Measurements from ENCODE around the gene CAMK1D.

CAMK1D gene

DNA sequence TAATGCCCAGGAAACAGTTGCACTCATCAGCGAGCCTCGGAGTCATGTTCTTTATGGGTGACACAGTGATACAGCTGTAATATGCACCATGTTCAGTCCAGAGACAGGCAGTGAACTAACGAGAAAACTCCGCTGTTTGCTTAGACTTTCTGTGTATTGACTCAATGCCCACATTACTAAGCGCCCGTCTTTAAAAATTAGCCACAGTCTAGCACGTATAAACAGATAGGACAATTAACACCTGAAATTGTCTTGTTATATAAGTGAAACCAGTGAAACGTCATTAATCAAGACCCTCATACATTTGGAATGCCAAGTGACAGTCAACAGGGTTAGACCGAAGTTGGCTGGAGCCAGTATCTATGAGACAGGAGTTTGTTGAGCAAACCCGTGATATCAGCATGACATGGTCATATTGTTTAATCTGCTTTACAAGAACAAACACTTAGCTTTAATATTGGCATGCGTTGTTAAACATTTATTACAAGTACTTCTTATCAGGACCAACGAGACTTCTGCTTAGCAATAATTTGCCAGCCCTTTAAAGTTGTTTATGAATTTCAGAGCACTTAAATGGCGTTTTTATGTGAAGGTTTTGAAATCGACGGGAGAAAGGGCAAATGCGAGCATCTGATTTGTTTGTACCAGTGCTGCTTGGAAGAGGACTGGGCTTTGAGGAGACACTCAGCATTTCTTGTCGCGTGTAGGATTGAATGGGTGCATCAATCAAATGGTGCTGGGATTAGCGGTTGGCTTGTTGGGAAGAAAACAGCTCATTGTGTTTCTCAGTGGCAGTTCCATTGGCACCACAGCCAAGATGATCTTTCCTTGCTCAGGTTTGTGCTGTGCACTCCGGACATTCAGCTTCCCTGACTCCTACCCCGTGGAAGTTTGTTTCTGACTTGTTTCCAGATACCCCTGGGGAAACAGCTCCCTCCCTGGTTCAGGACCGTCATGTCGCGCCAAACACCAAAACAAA lies 56.3 kb downstream of the CAMK1D start:
- TF ChIP-seq, protein P1, sequence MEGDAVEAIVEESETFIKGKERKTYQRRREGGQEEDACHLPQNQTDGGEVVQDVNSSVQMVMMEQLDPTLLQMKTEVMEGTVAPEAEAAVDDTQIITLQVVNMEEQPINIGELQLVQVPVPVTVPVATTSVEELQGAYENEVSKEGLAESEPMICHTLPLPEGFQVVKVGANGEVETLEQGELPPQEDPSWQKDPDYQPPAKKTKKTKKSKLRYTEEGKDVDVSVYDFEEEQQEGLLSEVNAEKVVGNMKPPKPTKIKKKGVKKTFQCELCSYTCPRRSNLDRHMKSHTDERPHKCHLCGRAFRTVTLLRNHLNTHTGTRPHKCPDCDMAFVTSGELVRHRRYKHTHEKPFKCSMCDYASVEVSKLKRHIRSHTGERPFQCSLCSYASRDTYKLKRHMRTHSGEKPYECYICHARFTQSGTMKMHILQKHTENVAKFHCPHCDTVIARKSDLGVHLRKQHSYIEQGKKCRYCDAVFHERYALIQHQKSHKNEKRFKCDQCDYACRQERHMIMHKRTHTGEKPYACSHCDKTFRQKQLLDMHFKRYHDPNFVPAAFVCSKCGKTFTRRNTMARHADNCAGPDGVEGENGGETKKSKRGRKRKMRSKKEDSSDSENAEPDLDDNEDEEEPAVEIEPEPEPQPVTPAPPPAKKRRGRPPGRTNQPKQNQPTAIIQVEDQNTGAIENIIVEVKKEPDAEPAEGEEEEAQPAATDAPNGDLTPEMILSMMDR (IDR thresholded peaks at IDR 0.05; ENCODE audit: low read depth, low read length): no peak
- no peak for DNase-seq (ENCODE audit: extremely low read depth, low read depth)

DNA sequence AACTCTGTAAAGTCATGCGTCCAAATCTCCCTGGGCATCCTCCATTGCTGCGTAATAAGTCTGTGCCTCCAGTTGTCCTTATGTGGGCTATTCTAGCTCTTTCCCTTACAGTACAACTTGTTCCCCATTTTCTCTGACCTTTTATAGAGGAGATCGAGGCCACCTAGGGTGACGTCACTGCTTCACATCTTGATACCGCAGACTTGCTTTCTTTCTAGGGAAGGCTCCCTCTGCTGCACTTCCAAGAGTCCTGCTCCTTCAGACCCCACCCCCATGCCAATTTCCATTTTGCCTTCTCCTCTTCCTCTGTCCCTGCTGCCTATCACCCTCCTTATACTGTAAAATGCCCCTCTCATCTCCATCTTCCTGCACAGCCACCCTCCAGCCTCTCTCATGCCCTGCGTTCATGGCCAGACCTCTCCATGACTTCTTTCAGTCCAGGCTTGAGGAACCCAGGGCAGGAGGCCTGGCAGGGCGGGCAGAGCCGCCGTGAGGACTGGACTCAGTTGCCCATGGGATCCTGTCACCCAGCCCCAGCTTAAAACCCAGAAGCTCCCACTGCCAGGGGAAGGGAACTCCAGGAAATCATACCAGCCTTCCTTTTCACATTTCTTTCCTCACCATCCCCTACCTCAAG lies 57.5 kb downstream of the CAMK1D start:
- no peak for DNase-seq (ENCODE audit: extremely low read depth, low read depth)
- TF ChIP-seq, protein P1 (IDR thresholded peaks at IDR 0.05; ENCODE audit: low read depth, low read length): no peak

DNA sequence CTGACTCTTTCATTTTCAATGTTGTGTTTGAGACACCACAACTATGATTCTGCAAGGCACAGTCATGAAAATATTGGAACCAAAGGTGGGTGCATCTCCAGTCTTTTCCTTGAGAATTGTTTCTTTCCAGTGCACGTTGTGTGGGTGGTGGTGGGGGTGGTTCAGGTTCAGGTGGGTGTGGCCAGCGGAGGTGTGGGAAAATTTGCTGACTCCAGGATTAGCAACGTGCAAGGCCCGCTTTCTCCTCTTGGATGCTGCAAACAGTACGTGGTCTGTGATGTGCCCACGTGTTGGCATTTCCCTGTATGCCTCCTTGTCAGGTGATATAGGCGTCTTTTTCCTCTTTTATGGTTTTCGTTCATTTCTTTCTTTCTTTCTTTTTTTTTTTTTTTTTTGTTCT lies 59.1 kb downstream of the CAMK1D start:
- TF ChIP-seq, protein P1 (IDR thresholded peaks at IDR 0.05; ENCODE audit: low read depth, low read length): no peak
- DNase-seq (ENCODE audit: extremely low read depth, low read depth): no peak

DNA sequence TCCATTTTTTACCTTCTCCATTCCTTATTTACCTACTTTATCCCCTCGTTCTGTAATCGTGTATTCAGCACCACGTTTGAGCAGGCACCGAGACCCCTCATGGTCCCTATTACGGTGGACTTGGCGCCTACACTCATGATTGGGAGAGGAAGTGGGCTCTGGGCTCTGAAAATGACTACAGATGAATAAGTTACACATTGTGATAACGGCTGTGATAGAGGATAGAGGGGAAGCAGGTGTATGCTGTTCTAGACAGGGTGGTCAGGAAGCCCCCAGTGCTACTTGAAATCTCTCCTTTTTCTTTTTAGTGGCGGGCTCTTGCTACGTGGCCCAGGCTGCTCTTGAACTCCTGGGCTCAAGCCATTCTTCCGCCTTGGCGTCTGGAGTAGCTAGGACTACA lies 59.8 kb downstream of the CAMK1D start:
- DNase-seq (ENCODE audit: extremely low read depth, low read depth): no peak
- TF ChIP-seq, protein P1 (IDR thresholded peaks at IDR 0.05; ENCODE audit: low read depth, low read length): no peak

DNA sequence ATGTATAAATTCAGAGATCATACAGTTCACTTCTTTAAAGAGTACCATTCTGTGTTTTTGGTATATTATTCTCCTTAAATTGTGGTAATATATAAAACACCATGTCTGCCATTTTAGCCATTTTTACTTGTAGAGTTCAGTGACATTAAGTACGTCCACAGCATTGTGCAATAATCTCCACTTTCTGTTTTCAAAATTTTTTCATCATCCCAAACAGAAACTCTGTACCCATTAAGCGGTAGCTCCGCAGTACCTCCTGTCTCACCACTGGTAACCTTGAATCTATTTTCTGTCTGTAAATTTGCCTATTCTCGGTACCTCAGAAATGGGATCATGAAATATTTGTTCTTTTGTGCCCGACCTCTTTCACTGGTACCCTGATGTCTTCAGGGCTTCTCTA lies 60.3 kb downstream of the CAMK1D start:
- no peak for DNase-seq (ENCODE audit: extremely low read depth, low read depth)
- TF ChIP-seq, protein P1 (IDR thresholded peaks at IDR 0.05; ENCODE audit: low read depth, low read length): no peak

DNA sequence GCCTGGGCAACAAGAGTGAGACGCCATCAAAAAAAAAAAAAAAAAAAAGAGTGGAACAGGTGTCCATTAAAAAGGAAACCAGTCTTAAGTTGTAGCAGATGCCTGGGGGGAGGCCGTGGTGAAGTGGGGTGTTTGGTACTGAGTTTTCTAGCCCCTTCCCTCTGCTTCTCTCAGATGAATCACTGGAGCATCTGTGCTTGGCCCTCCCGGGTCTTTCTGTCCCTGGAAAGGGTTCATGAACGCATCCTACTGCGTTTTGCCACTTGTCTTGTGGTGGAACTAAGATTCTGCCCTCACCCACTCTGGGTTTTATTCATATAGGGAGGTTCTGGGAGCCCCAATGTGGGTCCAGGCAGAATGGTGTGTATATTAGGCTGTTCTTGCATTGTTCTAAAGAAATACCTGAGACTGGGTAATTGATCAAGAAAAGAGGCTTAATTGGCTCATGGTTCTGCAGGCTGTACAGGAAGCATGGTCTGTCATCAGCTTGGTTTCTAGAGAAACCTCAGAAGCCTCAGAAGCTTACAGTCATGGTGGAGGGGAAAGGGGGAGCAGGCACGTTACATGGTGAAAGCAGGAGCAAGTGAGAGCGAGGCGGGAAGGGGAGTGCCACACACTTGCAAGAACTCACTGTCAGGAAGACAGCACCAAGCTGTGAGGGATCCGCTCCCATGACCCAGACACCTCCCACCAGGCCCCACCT lies 63.5 kb downstream of the CAMK1D start:
- TF ChIP-seq, protein P1 (IDR thresholded peaks at IDR 0.05; ENCODE audit: low read depth, low read length): no peak
- no peak for DNase-seq (ENCODE audit: extremely low read depth, low read depth)

DNA sequence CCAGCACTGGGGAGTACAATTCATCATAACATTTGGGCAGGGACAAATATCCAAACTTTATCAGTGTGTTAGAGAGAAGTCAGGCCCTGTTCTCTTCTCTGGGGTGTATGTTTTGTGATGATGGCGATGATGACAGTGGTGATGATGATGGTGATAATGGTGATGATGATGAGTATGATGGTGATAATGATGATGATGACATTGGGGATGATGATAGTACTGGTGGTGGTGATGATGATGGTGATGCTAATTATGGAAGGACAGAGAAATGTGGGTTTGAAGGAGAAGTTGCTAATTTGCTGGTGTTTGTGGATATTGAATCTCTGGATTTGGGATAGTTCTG lies 64.0 kb downstream of the CAMK1D start:
- DNase-seq (ENCODE audit: extremely low read depth, low read depth): no peak
- TF ChIP-seq, protein P1 (IDR thresholded peaks at IDR 0.05; ENCODE audit: low read depth, low read length): no peak

All from AG09319 (cell line).